Measurements from ENCODE around the gene IWS1.

IWS1 gene

DNA sequence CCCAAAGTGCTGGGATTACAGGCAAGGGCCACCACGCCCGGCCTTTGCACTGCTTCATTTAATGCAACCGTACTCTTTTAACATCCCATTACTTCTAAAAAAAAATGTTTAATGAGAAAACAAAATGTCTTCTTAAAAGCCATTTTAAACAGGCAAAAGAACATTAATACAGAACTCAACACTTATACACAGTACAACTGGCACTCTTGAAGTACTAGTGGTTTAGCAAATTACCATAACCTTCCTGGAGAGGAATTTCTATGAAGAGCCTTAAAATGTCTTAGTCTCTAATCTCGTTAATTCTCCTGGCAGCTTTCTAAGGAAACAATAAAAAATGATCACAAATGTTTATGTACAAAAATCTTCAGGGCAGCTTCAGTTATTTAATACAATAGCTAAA is 5.9 kb downstream of the IWS1 start:
- no peak for TF ChIP-seq CTCF (IDR thresholded peaks at IDR 0.05; ENCODE audit: low read depth, low read length, missing control alignments)
- H3K4me3 ChIP-seq (ENCODE audit: low read depth, low read length): no peak overlapping the region
- DNase-seq (ENCODE audit: low read depth): no peak

DNA sequence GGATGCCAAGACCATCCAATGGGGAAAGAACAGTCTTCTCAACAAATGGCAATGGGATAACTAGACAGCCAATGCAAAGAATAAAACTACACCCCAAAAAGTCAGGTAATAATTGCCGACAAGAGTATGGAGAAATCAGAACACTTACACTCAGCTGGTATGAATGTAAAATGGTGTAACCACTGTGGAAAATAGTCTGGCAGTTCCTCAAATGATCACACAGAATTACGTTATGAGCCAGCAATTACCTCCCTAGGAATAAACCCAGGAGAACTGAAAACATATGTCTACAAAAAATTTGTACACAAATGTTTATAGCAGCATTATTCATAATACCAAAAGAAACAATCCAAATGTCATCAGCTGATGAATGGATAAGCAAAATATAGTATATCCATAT is 8.8 kb downstream of the IWS1 start:
- H3K4me3 ChIP-seq (ENCODE audit: low read depth, low read length): no peak overlapping the region
- no peak for TF ChIP-seq CTCF (IDR thresholded peaks at IDR 0.05; ENCODE audit: low read depth, low read length, missing control alignments)
- DNase-seq (ENCODE audit: low read depth): no peak

DNA sequence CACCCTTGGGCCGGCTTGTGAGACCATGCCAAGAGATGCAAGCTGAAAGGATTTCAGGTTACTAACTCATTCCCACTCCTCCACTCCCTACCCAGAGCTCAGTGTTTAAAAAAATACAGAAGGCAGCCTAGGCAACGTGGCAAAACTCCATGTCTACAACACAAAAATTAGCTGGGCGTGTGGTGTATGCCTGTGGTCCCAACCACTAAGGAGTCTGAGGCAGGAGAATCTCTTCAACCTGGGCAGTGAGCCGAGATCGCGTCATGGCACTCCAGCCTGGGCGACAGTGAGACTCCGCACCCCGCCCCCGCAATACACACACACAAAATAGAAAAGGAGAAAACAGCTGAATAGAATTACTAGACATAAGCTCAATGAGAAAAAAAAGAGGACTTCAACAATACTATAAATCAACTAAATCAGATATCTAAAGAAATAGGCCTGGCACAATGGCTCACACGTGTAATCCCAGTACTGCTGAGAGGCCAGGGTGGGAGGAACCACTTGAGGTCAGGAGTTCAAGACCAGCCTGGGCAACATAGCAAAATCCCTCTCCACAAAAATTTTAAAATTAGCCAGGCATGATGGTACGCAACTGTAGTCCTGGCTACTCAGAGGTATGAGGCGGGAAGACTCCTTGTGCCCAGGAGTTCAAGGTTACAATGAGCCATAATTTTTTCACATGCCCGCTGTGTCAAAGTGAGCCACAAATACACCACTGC is 10.1 kb downstream of the IWS1 start:
- no peak for TF ChIP-seq CTCF (IDR thresholded peaks at IDR 0.05; ENCODE audit: low read depth, low read length, missing control alignments)
- H3K4me3 ChIP-seq (ENCODE audit: low read depth, low read length): no peak overlapping the region
- DNase-seq (ENCODE audit: low read depth): no peak

DNA sequence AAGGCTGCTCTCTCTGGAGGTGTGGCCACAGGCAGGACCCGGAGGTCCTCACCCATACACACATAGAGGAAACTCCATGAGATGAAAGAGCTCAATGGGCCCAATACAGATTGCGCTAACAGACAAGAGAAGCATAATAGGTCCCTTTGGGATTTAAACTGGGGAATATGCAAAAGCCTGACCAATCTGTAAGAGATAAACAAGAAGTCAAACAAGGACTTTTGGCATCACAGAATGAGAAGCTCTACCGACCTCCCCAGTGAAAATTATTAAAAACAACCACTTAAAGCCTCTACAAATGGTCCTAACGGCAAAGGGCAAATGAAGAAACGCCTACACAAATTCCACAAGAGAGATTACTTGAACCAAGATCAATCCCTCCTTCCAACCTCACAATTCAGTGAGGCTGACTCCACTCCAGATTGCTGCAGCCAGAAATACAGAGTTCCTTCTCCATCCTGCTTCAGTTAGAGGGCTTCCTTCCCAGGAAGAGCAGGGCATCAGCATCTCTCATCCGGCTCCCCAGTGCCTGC is 10.8 kb downstream of the IWS1 start:
- no peak overlapping the region for H3K4me3 ChIP-seq (ENCODE audit: low read depth, low read length)
- no peak for DNase-seq (ENCODE audit: low read depth)
- TF ChIP-seq CTCF (IDR thresholded peaks at IDR 0.05; ENCODE audit: low read depth, low read length, missing control alignments): no peak

DNA sequence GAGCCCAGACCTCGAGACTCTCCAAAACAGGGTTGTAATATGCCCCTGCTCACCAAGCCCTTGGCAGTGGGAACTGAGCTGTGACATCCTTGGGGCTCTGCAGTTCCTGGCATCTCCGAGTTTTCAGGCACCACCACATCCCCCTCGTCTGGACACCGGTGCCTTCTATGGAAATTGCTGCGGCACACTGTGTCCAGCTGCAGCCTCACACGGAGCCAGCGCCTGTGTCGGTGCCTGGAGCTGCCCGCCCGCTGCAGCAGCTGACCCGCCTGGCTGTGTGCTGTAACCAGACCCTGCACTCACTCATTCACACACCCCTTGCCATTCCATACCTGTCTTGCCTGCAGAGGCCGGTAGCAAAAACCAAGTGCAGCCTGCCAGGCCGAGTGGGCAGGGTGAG is 11.8 kb downstream of the IWS1 start:
- no peak overlapping the region for H3K4me3 ChIP-seq (ENCODE audit: low read depth, low read length)

GRCh38 chr2:127514076-127514475 is 12.2 kb downstream of the IWS1 start:
- no peak for TF ChIP-seq CTCF (IDR thresholded peaks at IDR 0.05; ENCODE audit: low read depth, low read length, missing control alignments)
- no peak overlapping the region for H3K4me3 ChIP-seq (ENCODE audit: low read depth, low read length)
- DNase-seq (ENCODE audit: low read depth): no peak

More for the DNA sequence above, 11.8 kb downstream of the IWS1 start:
- TF ChIP-seq CTCF (IDR thresholded peaks at IDR 0.05; ENCODE audit: low read depth, low read length, missing control alignments): no peak
- no peak for DNase-seq (ENCODE audit: low read depth)

GRCh38 chr2:127512362-127512761 is 13.9 kb downstream of the IWS1 start:
- no peak for TF ChIP-seq CTCF (IDR thresholded peaks at IDR 0.05; ENCODE audit: low read depth, low read length, missing control alignments)
- DNase-seq (ENCODE audit: low read depth): no peak
- H3K4me3 ChIP-seq (ENCODE audit: low read depth, low read length): no peak overlapping the region

Data from GM12864 (cell line).